HG03571 (cell line): Measurements from ENCODE around the gene SNRK.

ENCODE experiments used
- ATAC-seq: cut with Tn5 transposase; IDR thresholded peaks from one replicate; pipeline ENCODE4 v1.9.1; 2021; ENCODE audit not compliant: unreplicated experiment

The SNRK gene

GRCh38 chr3:43266995-43267394 lies 19.3 kb upstream of the SNRK start:
- ATAC-seq: no peak

GRCh38 chr3:43268636-43269035 lies 17.7 kb upstream of the SNRK start:
- ATAC-seq: no peak

- ATAC-seq: no peak
Measured at GRCh38 chr3:43270078-43270477, 16.3 kb upstream of the SNRK start.

GRCh38 chr3:43273416-43273815 lies 12.9 kb upstream of the SNRK start:
- no peak for ATAC-seq

- ATAC-seq: no peak
Measured at GRCh38 chr3:43279082-43279481, 7.3 kb upstream of the SNRK start.

GRCh38 chr3:43279532-43279931 lies 6.8 kb upstream of the SNRK start:
- ATAC-seq: no peak

- no peak for ATAC-seq
Measured at GRCh38 chr3:43281020-43281419, 5.3 kb upstream of the SNRK start.

- ATAC-seq: no peak
Measured at GRCh38 chr3:43284171-43284570, 2.2 kb upstream of the SNRK start.

GRCh38 chr3:43285644-43286043 lies 696 bp upstream of the SNRK start:
- ATAC-seq: no peak

- peak; percentile 38 for ATAC-seq
Measured at GRCh38 chr3:43286841-43287499, 630 bp downstream of the SNRK start.

GRCh38 chr3:43287500-43287873 lies 1.1 kb downstream of the SNRK start:
- ATAC-seq: no peak

GRCh38 chr3:43288366-43288765 lies 2.0 kb downstream of the SNRK start:
- ATAC-seq: peak; percentile 34

GRCh38 chr3:43288850-43289249 lies 2.5 kb downstream of the SNRK start:
- no peak for ATAC-seq

- no peak for ATAC-seq
Measured at GRCh38 chr3:43289401-43289800, 3.1 kb downstream of the SNRK start.

- ATAC-seq: no peak
Measured at GRCh38 chr3:43289841-43290470, 3.6 kb downstream of the SNRK start.

GRCh38 chr3:43290956-43291355 lies 4.6 kb downstream of the SNRK start:
- ATAC-seq: no peak

GRCh38 chr3:43291546-43291945 lies 5.2 kb downstream of the SNRK start:
- no peak for ATAC-seq

GRCh38 chr3:43294975-43295374 lies 8.6 kb downstream of the SNRK start:
- no peak for ATAC-seq

- peak; percentile 72 for ATAC-seq
Measured at GRCh38 chr3:43296565-43296964, 10.2 kb downstream of the SNRK start.

- ATAC-seq: no peak
Measured at GRCh38 chr3:43298292-43298691, 12.0 kb downstream of the SNRK start.

GRCh38 chr3:43298761-43299160 lies 12.4 kb downstream of the SNRK start:
- no peak for ATAC-seq

- ATAC-seq: no peak
Measured at GRCh38 chr3:43302116-43302880, 16.0 kb downstream of the SNRK start.
